Mesothelial cell of epicardium (in vitro differentiated cells): Measurements from ENCODE around the gene LRRC36. TPM values are rescaled to one million over a fixed set of nuclear protein-coding genes. Genes with fewer than 3 reads are reported as not detected.
"Not testable (repeated sequence)": the region's sequence is repeated elsewhere in the genome, so short reads cannot be mapped to it uniquely, and the experiment has no call there.

ENCODE experiments used
- DNase-seq, 2 experiments: peaks; one replicate each; pipeline ENCODE4 v3.0.0; 2021; ENCODE audit warnings: low spot score in 2 of 2; ENCODE audit not compliant: unreplicated experiment in 2 of 2
- H3K27ac Mint-ChIP-seq: 2 replicates; pipeline ENCODE4 v1.8.0; 2021; ENCODE audit warnings: mixed read lengths
- H3K27me3 Mint-ChIP-seq: 2 replicates; pipeline ENCODE4 v1.8.0; 2021; ENCODE audit warnings: low read depth, mixed read lengths
- H3K36me3 Mint-ChIP-seq: 2 replicates; pipeline ENCODE4 v1.8.0; 2021; ENCODE audit warnings: mixed read lengths
- H3K4me1 Mint-ChIP-seq: 2 replicates; pipeline ENCODE4 v1.8.0; 2021; ENCODE audit warnings: mixed read lengths
- H3K4me3 Mint-ChIP-seq: 2 replicates; pipeline ENCODE4 v1.8.0; 2021; ENCODE audit warnings: mild to moderate bottlenecking, moderate library complexity, mixed read lengths
- H3K9me3 Mint-ChIP-seq: 2 replicates; pipeline ENCODE4 v1.8.0; 2021; ENCODE audit warnings: mixed read lengths
- total RNA-seq: library from RNA; stranded (reverse); gene quantifications from 3 replicates; pipeline ENCODE4 v1.2.1, GENCODE V29; 2021
- TF ChIP-seq, protein P1 (sequence below): fragments of 200-600 bp; sonication (generic); IDR thresholded peaks from one replicate; pipeline ENCODE4 v1.5.0; 2021; ENCODE audit warnings: antibody characterized with exemption; ENCODE audit not compliant: unreplicated experiment

LRRC36 gene
- total RNA-seq, 1 donor from 2014 or later, result 0.20 TPM

DNA sequence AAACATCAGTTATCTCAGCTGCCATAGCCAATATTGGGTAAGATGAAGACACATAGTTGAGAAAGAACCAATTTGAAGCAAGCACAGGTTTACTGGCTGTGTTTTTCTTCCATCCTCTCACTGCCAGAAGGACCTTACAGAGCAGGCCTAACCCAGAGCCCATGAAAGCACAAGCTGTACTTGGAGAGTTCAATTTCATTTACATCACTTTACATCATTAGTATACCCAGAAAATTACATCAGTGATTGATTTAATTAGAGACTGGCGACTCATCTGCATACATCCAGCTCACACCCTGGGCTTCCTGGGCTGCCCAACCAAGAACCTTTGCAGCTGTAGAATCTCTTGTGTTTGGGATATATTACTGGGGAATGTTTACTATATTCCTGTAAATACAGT, 23.7 kb downstream of the LRRC36 start:
- Mint-ChIP-seq H3K9me3 (peaks cover 5% of the 10 kb centered on the region), H3K36me3 (no peaks in the 10 kb centered on the region), H3K27ac (no peak overlapping the region), H3K4me1 (peaks cover 4% of the 10 kb centered on the region), H3K4me3 (no peak overlapping the region), H3K27me3 (peaks cover 49% of the 10 kb centered on the region)
- no peak for DNase-seq
- TF ChIP-seq, protein P1, sequence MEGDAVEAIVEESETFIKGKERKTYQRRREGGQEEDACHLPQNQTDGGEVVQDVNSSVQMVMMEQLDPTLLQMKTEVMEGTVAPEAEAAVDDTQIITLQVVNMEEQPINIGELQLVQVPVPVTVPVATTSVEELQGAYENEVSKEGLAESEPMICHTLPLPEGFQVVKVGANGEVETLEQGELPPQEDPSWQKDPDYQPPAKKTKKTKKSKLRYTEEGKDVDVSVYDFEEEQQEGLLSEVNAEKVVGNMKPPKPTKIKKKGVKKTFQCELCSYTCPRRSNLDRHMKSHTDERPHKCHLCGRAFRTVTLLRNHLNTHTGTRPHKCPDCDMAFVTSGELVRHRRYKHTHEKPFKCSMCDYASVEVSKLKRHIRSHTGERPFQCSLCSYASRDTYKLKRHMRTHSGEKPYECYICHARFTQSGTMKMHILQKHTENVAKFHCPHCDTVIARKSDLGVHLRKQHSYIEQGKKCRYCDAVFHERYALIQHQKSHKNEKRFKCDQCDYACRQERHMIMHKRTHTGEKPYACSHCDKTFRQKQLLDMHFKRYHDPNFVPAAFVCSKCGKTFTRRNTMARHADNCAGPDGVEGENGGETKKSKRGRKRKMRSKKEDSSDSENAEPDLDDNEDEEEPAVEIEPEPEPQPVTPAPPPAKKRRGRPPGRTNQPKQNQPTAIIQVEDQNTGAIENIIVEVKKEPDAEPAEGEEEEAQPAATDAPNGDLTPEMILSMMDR, result no peak

DNA sequence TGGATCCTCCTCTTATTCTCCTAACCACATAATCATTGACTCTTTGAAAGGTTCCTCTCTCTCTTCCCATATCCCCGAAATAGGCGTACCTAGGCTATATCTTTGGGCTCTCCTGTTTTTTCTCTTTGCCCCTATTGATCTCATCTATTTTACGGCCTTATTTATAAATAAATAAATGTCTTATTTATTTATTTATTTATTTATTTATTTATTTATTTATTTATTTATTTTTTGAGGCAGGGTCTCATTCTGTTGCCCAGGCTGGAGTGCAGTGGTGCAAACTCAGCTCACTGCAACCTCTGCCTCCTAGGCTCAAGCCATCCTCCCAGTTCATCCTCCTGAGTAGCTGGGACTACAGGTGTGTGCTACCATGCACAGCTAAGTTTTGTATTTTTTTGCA, 25.8 kb downstream of the LRRC36 start:
- not testable (repeated sequence) for H3K4me3 Mint-ChIP-seq, H3K36me3 Mint-ChIP-seq, H3K4me1 Mint-ChIP-seq, H3K9me3 Mint-ChIP-seq, H3K27ac Mint-ChIP-seq, DNase-seq
- peaks cover 53% of the 10 kb centered on the region for H3K27me3 Mint-ChIP-seq

DNA sequence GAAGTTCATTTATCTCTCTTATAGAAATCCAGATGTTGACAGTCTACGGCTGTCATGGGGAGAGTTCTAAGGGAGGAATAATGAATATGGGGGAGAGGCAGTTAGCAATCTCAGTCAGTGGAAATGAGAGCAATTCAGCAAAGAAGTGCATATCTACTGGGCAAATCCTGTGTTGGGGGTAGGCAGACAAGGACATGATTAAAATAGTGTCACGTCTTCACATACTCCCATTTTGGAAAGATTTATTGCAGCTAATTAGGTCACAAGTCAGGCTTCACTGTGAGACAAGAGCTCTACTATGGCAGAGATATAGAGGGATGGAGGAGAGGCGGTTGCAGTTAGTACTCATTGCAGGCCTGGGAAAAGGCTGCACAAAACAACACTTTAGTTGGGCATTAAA, 29.8 kb downstream of the LRRC36 start:
- H3K27me3 Mint-ChIP-seq, result peaks cover 68% of the 10 kb centered on the region
- no peak for DNase-seq
- no peaks in the 10 kb centered on the region for H3K36me3 Mint-ChIP-seq
- H3K4me1 Mint-ChIP-seq, result peaks cover 5% of the 10 kb centered on the region
- H3K4me3 Mint-ChIP-seq, result no peak overlapping the region
- TF ChIP-seq, protein P1, result no peak
- no peak overlapping the region for H3K27ac Mint-ChIP-seq
- H3K9me3 Mint-ChIP-seq, result peaks cover 5% of the 10 kb centered on the region

DNA sequence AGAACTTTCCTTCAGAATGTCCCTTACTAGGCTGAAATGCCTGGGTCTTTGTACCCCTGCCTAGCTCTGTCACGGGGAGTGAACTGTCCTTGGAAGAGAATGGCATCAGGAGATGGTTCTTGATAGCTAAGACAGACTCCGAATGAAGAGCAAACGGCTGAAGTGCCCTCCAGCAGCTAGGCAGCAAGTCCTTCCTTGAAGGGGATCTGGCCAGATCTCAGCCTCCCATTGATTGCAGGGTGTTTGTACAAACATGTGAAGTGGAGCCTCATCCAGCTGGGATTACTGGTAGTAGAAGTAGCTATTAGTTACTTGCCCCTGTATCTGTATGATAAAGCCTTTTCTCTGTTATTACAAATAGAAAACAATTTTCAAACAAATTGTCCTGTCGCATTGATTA, 30.9 kb downstream of the LRRC36 start:
- Mint-ChIP-seq H3K9me3 (peaks cover 5% of the 10 kb centered on the region), H3K4me1 (peaks cover 5% of the 10 kb centered on the region), H3K36me3 (no peaks in the 10 kb centered on the region), H3K27me3 (peaks cover 65% of the 10 kb centered on the region), H3K27ac (no peak overlapping the region), H3K4me3 (no peak overlapping the region)
- TF ChIP-seq, protein P1, result no peak
- DNase-seq, result no peak

DNA sequence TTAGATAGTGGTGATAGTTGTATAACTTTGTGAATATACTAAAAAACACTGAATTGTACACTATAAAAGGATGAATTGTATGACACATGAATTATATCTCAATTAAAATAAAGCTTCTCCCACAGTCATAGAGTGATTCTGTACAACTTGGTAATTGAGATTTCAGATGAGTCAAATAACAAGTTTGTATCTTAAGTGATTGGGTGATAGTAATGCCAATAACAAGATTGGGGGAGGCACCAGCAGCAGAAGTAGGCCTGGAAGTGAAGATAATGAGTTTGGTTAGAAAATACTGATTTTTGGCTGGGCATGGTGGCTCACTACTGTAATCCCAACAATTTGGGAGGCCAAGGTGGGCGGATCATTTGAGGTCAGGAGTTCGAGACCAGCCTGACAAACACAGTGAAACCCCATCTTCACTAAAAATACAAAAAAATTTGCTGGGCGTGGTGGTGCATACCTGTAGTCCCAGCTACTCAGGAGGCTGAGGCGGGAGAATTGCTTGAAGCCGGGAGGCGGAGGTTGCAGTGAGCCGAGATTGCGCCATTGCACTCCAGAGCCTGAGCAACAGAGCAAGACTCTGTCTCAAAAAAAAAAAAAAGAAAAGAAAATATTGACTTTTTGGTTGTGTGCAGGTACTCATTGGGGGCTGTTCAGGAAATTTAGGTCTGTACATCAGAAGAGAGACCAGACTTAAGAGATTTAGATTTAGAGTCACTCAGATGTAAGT, 33.1 kb downstream of the LRRC36 start:
- not testable (repeated sequence) for H3K9me3 Mint-ChIP-seq, H3K36me3 Mint-ChIP-seq, DNase-seq, H3K4me3 Mint-ChIP-seq, H3K27ac Mint-ChIP-seq
- Mint-ChIP-seq H3K4me1 (peaks cover 14% of the 10 kb centered on the region), H3K27me3 (peaks cover 64% of the 10 kb centered on the region)

DNA sequence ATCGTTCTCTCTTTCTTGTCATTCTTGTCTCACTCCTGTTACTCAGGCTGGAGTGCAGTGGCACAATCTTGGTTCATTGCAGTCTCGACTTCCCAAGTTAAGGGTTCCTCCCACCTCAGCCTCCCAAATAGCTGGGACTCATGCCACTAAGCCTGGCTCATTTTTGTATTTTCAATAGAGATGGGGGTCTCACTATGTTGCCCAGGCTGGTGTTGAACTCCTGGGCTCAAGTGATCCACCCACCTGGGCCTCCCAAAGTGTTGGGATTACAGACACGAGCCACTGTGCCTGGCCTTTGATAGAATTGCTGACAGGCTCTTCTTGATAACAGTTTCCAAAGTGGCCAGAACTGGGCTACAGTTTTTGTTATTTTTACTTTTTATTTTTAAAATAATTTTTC, 34.4 kb downstream of the LRRC36 start:
- TF ChIP-seq, protein P1, result no peak
- H3K36me3 Mint-ChIP-seq, result no peaks in the 10 kb centered on the region
- no peak overlapping the region for H3K27ac Mint-ChIP-seq
- peaks cover 20% of the 10 kb centered on the region for H3K4me1 Mint-ChIP-seq
- no peak overlapping the region for H3K4me3 Mint-ChIP-seq
- H3K27me3 Mint-ChIP-seq, result peaks cover 65% of the 10 kb centered on the region
- DNase-seq, result no peak
- H3K9me3 Mint-ChIP-seq, result no peaks in the 10 kb centered on the region
